Panc1 (cell line): ENCODE data around the gene UTF1. TPM values are rescaled to one million over a fixed set of nuclear protein-coding genes. Genes with fewer than 3 reads are reported as not detected.

Experiments used
- ATAC-seq: fragments of 200-7000 bp; cut with Tn5 transposase; 2 replicates; pipeline ENCODE4 v1.9.1; 2020; ENCODE audit warnings: mild to moderate bottlenecking, moderate library complexity
- BruUV-seq: library from RNA; stranded (reverse); fragments of 400-500 nt; replicated peaks from 2 replicates; lab custom pipeline; 2021; lab: Mats Ljungman, UMichigan
- CTCF ChIA-PET: fragments of 300-600 bp; sonication (Branson Sonifier 250); formaldehyde crosslinking; loops from one replicate; lab custom pipeline; 2022; ENCODE audit warnings: antibody characterized with exemption; lab: Charles Lee
- POLR2A ChIA-PET: fragments of 300-600 bp; sonication (Branson Sonifier 250); formaldehyde crosslinking; loops from one replicate; lab custom pipeline; 2022; ENCODE audit warnings: antibody characterized with exemption; lab: Charles Lee
- DNase-seq: peaks from one replicate; pipeline ENCODE4 v3.0.0-alpha.2; 2010; ENCODE audit warnings: low read depth, low spot score
- H3K27ac ChIP-seq: 2 replicates; pipeline ENCODE4 v1.5.1; 2011; ENCODE audit warnings: mild to moderate bottlenecking, low read length, inconsistent platforms
- H3K27me3 ChIP-seq: fragments of 200-500 bp; sonication (Bioruptor generic); 2 replicates; pipeline ENCODE4 v1.6.0; 2014; ENCODE audit warnings: low read length, inconsistent platforms; ENCODE audit not compliant: control insufficient read depth, insufficient read depth
- H3K36me3 ChIP-seq: fragments of 200-500 bp; sonication (Bioruptor generic); 2 replicates; pipeline ENCODE4 v1.5.1; 2014; ENCODE audit warnings: inconsistent platforms, mild to moderate bottlenecking, low read length, moderate library complexity; ENCODE audit not compliant: control insufficient read depth, insufficient read depth
- H3K4me1 ChIP-seq: 2 replicates; pipeline ENCODE4 v1.5.1; 2011; ENCODE audit warnings: inconsistent platforms, mild to moderate bottlenecking, low read length, moderate library complexity; ENCODE audit not compliant: control insufficient read depth, insufficient read depth
- H3K4me3 ChIP-seq, 2 experiments: 2 replicates each; pipeline ENCODE4 v1.5.1; 2011 to 2012; ENCODE audit warnings: low read depth in 2 of 2, low read length in 2 of 2, mild to moderate bottlenecking in 2 of 2, inconsistent platforms in 1 of 2, moderate library complexity in 1 of 2
- H3K9me3 ChIP-seq: fragments of 200-500 bp; sonication (Bioruptor generic); 2 replicates; pipeline ENCODE4 v1.5.1; 2014; ENCODE audit warnings: low read depth, mild to moderate bottlenecking, inconsistent platforms, low read length, moderate library complexity; ENCODE audit not compliant: control insufficient read depth, insufficient read depth
- POLR2AphosphoS5 ChIP-seq: IDR thresholded peaks from 2 replicates; pipeline ENCODE4 v1.6.1; 2012; ENCODE audit warnings: mild to moderate bottlenecking, low read depth, low read length, moderate library complexity
- SIN3A ChIP-seq: IDR thresholded peaks from 2 replicates; pipeline ENCODE4 v1.6.1; 2012; ENCODE audit warnings: low read depth, mild to moderate bottlenecking, low read length, moderate library complexity, borderline replicate concordance; ENCODE audit not compliant: insufficient read depth
- TCF7L2 ChIP-seq: IDR thresholded peaks from 2 replicates; pipeline ENCODE4 v1.6.1; 2011; ENCODE audit warnings: mild to moderate bottlenecking, low read depth, low read length, inconsistent platforms
- in situ Hi-C: cut with HindIII; loops from 2 replicates; pipeline ENCODE4 v1.10.0; 2016; ENCODE audit warnings: low sequenced_read_pairs, low pct_unique_long_range_greater_than_20kb
- intact Hi-C: fragments of 100-400 bp; cut with micrococcal nuclease; formaldehyde crosslinking; loops from one replicate; pipeline ENCODE4 v1.10.0; 2022; ENCODE audit not compliant: unreplicated experiment
- total RNA-seq: library from RNA; stranded (reverse); gene quantifications from one replicate; pipeline ENCODE4 v1.2.1, GENCODE V29; 2021; ENCODE audit not compliant: unreplicated experiment
- TF ChIP-seq, protein P1 (sequence below), 2 experiments: IDR thresholded peaks; 2 replicates each; pipeline ENCODE4 v1.6.1; 2011 to 2012; ENCODE audit warnings: low read depth in 2 of 2, control low read depth in 1 of 2, low read length in 1 of 2, mild to moderate bottlenecking in 1 of 2, moderate library complexity in 1 of 2; ENCODE audit not compliant: insufficient read depth in 1 of 2
- TF ChIP-seq, protein P2 (sequence below): fragments of 450-650 bp; IDR thresholded peaks from 2 replicates; pipeline ENCODE4 v1.5.1; 2017; ENCODE audit warnings: mild to moderate bottlenecking

Gene UTF1
- total RNA-seq, 1 experiment from 2014 or later, result not detected

DNA sequence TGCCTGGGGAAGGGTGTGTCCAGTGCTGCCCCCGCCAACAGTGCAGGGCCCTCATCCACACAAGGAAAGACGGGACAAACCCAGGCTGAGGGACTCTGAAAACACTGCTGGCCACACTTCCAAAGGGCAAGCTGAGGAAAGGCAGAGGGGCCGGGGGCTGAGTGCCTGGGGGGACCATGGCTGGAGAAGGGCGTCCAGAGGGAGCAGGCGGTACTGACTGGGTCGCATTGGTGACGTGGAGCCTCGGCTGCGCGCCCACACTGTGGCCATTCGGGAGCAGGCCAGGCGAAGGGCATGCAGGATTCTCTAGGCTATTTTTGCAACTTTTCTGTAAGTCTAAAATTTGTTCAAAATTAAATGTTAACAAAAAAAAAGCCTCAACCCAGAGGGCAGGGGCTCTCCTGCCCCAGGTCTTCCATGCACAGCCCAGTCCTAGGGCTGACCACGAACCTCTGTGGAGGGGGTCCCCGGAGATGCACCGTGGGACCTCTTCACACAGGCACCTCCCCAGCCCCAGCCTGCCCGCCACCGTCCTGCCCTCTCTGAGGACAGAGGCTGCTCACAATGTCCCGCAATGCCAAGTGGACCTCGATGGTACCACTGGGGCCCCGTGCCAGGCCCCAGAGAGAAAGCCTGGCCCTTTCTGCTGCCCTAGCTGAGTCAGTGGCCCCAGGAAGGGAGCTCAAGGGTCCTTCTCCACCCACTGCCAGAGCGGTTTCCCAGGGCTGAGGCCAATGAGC lies 36.2 kb downstream of the UTF1 start:
- no TSS peak for BruUV-seq
- H3K4me1 ChIP-seq, result peaks cover 7% of the 10 kb centered on the region
- H3K27me3 ChIP-seq, result no peaks in the 10 kb centered on the region
- TF ChIP-seq, protein P1, sequence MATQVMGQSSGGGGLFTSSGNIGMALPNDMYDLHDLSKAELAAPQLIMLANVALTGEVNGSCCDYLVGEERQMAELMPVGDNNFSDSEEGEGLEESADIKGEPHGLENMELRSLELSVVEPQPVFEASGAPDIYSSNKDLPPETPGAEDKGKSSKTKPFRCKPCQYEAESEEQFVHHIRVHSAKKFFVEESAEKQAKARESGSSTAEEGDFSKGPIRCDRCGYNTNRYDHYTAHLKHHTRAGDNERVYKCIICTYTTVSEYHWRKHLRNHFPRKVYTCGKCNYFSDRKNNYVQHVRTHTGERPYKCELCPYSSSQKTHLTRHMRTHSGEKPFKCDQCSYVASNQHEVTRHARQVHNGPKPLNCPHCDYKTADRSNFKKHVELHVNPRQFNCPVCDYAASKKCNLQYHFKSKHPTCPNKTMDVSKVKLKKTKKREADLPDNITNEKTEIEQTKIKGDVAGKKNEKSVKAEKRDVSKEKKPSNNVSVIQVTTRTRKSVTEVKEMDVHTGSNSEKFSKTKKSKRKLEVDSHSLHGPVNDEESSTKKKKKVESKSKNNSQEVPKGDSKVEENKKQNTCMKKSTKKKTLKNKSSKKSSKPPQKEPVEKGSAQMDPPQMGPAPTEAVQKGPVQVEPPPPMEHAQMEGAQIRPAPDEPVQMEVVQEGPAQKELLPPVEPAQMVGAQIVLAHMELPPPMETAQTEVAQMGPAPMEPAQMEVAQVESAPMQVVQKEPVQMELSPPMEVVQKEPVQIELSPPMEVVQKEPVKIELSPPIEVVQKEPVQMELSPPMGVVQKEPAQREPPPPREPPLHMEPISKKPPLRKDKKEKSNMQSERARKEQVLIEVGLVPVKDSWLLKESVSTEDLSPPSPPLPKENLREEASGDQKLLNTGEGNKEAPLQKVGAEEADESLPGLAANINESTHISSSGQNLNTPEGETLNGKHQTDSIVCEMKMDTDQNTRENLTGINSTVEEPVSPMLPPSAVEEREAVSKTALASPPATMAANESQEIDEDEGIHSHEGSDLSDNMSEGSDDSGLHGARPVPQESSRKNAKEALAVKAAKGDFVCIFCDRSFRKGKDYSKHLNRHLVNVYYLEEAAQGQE (IDR thresholded peaks at IDR 0.05; ENCODE audit: insufficient read depth in 1 of 2, low read depth in 2 of 2, low read length in 1 of 2), result no peak
- TF ChIP-seq SIN3A, result no peak
- TF ChIP-seq POLR2AphosphoS5, result no peak
- TF ChIP-seq, protein P2, sequence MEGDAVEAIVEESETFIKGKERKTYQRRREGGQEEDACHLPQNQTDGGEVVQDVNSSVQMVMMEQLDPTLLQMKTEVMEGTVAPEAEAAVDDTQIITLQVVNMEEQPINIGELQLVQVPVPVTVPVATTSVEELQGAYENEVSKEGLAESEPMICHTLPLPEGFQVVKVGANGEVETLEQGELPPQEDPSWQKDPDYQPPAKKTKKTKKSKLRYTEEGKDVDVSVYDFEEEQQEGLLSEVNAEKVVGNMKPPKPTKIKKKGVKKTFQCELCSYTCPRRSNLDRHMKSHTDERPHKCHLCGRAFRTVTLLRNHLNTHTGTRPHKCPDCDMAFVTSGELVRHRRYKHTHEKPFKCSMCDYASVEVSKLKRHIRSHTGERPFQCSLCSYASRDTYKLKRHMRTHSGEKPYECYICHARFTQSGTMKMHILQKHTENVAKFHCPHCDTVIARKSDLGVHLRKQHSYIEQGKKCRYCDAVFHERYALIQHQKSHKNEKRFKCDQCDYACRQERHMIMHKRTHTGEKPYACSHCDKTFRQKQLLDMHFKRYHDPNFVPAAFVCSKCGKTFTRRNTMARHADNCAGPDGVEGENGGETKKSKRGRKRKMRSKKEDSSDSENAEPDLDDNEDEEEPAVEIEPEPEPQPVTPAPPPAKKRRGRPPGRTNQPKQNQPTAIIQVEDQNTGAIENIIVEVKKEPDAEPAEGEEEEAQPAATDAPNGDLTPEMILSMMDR, result no peak
- TF ChIP-seq TCF7L2, result no peak
- no peaks in the 10 kb centered on the region for H3K9me3 ChIP-seq
- no peak overlapping the region for H3K4me3 ChIP-seq
- H3K27ac ChIP-seq, result no peak overlapping the region
- intact Hi-C loops, result no loop called here
- POLR2A ChIA-PET, result no interaction called here
- in situ Hi-C loops, result no loop called here
- CTCF ChIA-PET, result no interaction called here
- DNase-seq, result no peak
- no peak for ATAC-seq
- H3K36me3 ChIP-seq, result no peaks in the 10 kb centered on the region

DNA sequence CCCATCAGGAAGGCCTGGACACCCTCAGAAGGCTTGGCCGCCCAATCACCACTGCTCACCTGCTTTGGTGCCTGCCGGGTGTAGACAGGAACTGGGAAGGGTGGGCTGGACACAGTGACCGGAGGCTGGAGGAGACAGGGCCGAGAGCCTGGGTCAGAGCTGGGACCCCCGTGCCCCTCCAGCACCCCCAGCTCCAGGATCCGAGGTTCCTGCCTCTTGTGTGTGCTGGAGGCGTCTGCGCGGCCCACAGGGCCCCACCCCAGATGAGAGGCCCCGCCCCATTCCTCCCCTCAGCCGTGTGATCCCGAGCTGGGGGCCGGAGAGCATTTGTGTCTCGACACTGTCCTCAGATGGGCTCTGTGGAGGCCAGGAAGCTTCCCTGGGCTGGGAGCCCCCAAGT lies 37.3 kb downstream of the UTF1 start:
- ATAC-seq, result no peak
- no peaks in the 10 kb centered on the region for H3K36me3 ChIP-seq
- no peaks in the 10 kb centered on the region for H3K27me3 ChIP-seq
- ChIA-PET POLR2A (no interaction called here), CTCF (interaction anchor here (0.6 to 0.7 kb wide), 2 partner anchors 53 to 107 kb away, joined by 3 to 5 read pairs; no protein-coding TSS in a partner anchor)
- no peak for TF ChIP-seq TCF7L2
- no peak for TF ChIP-seq POLR2AphosphoS5
- no peak for TF ChIP-seq SIN3A
- TF ChIP-seq, protein P1 (IDR thresholded peaks at IDR 0.05; ENCODE audit: insufficient read depth in 1 of 2, low read depth in 2 of 2, low read length in 1 of 2), result no peak
- TF ChIP-seq, protein P2, result no peak
- DNase-seq, result no peak
- BruUV-seq, result no TSS peak
- H3K9me3 ChIP-seq, result no peaks in the 10 kb centered on the region
- in situ Hi-C loops (no loop called here), intact Hi-C loops (no loop called here)
- no peak overlapping the region for H3K4me3 ChIP-seq
- peaks cover 4% of the 10 kb centered on the region for H3K4me1 ChIP-seq
- H3K27ac ChIP-seq, result no peak overlapping the region
